Left ventricle myocardium inferior (tissue), 1 donor: Measurements from ENCODE around the gene CHRNA9. TPM values are rescaled to one million over a fixed set of nuclear protein-coding genes. Genes with fewer than 3 reads are reported as not detected.
"Not testable (repeated sequence)": the region's sequence is repeated elsewhere in the genome, so short reads cannot be mapped to it uniquely, and the experiment has no call there.

ENCODE experiments used
- DNase-seq: peaks from one replicate; pipeline ENCODE4 v3.0.0-alpha.2; 2020
- H3K27ac ChIP-seq: fragments of 200-600 bp; replicated peaks from 2 replicates; pipeline ENCODE4 v1.8.0; 2021
- H3K27me3 ChIP-seq: fragments of 200-600 bp; 2 replicates; pipeline ENCODE4 v1.8.0; 2021; ENCODE audit warnings: low read depth
- H3K36me3 ChIP-seq: fragments of 200-600 bp; 2 replicates; pipeline ENCODE4 v1.8.0; 2021
- H3K4me1 ChIP-seq: fragments of 200-600 bp; 2 replicates; pipeline ENCODE4 v1.8.0; 2021
- H3K4me3 ChIP-seq: fragments of 200-600 bp; 2 replicates; pipeline ENCODE4 v1.8.0; 2021; ENCODE audit warnings: mild to moderate bottlenecking, moderate library complexity
- H3K9me3 ChIP-seq: fragments of 200-600 bp; replicated peaks from 2 replicates; pipeline ENCODE4 v1.8.0; 2021
- intact Hi-C: fragments of 100-400 bp; cut with micrococcal nuclease; formaldehyde crosslinking; loops from one replicate; pipeline ENCODE4 v1.11.0; 2022
- long read RNA-seq: library from polyadenylated mRNA; unstranded; transcript quantifications from one replicate; pipeline ENCODE4 v2.0.0, GENCODE V29; 2021
- total RNA-seq: library from RNA; stranded (reverse); fragmentation: NEBNext Ultra II Directional; extraction: Animal tissue kit (Norgen Biotek cat#: 25700); gene quantifications from one replicate; pipeline ENCODE4 v1.2.1, GENCODE V29; 2021
- TF ChIP-seq, protein P1 (sequence below): fragments of 200-600 bp; IDR thresholded peaks from 2 replicates; pipeline ENCODE4 v1.8.0; 2021; ENCODE audit warnings: antibody characterized with exemption, mild to moderate bottlenecking, borderline replicate concordance
- donor health status: DM: no; HTN: yes; CAD: no; lungs with severe emphysema.

The CHRNA9 gene, protein sequence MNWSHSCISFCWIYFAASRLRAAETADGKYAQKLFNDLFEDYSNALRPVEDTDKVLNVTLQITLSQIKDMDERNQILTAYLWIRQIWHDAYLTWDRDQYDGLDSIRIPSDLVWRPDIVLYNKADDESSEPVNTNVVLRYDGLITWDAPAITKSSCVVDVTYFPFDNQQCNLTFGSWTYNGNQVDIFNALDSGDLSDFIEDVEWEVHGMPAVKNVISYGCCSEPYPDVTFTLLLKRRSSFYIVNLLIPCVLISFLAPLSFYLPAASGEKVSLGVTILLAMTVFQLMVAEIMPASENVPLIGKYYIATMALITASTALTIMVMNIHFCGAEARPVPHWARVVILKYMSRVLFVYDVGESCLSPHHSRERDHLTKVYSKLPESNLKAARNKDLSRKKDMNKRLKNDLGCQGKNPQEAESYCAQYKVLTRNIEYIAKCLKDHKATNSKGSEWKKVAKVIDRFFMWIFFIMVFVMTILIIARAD
- total RNA-seq, result not detected
- long read RNA-seq, result 0 reads

DNA sequence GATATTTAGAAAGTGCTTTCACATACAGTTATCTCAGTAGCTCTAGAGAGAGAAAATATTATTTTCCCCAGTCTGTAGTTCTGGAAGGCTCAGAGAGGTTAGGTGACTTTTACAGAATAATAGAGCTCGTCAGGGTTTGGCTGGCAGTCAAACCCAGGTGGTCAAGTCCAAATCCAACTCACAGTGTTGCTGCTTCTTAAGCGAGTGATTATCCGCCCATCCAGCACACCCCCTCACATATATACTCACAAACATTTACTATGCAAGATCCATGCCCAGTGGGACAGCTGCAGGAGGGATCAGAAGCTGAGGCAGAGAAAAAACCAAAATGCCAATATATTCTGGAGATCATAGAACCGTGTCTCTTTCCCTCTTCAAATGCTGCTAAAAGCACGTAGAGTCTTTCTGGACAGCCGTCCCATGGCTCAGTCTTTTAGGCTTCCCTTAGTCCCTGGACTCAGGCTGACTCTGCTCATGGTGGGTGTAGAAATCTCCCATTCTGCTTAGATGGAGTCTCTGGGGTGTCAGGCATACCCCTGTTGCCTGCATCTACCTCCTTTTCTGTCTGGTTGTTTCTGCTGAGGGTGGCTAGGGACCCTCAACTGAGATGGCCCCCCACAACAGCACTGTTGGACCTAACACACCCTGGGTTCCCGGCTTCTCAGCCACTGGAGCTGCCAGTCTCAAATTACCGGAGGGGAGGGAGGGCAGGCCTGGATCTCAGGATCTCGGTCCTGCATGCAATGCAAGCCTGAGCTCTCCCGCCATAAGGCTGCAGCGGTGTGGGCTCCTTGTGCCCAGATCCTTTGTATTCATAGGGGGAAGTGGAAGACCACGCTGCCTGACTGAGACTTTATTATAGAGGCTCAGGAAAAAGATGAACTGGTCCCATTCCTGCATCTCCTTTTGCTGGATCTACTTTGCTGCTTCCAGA is at the start of gene CHRNA9:
Gene CHRNA9 (plus strand): TSS at position 743 of the 934 bp plus-strand sequence. CDS start 135 bp downstream, at position 878.
- H3K4me3 ChIP-seq, result no peak within 1 kb of the TSS
- H3K4me1 ChIP-seq, result no peaks in the 10 kb centered on the region
- DNase-seq, result no peak
- intact Hi-C loops, result no loop called here
- TF ChIP-seq, protein P1, sequence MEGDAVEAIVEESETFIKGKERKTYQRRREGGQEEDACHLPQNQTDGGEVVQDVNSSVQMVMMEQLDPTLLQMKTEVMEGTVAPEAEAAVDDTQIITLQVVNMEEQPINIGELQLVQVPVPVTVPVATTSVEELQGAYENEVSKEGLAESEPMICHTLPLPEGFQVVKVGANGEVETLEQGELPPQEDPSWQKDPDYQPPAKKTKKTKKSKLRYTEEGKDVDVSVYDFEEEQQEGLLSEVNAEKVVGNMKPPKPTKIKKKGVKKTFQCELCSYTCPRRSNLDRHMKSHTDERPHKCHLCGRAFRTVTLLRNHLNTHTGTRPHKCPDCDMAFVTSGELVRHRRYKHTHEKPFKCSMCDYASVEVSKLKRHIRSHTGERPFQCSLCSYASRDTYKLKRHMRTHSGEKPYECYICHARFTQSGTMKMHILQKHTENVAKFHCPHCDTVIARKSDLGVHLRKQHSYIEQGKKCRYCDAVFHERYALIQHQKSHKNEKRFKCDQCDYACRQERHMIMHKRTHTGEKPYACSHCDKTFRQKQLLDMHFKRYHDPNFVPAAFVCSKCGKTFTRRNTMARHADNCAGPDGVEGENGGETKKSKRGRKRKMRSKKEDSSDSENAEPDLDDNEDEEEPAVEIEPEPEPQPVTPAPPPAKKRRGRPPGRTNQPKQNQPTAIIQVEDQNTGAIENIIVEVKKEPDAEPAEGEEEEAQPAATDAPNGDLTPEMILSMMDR, result no peak
- H3K27me3 ChIP-seq, result peaks cover 62% of the 10 kb centered on the region
- no peak within 1 kb of the TSS for H3K27ac ChIP-seq
- H3K36me3 ChIP-seq, result no peaks in the 10 kb centered on the region
- no peaks in the 10 kb centered on the region for H3K9me3 ChIP-seq

DNA sequence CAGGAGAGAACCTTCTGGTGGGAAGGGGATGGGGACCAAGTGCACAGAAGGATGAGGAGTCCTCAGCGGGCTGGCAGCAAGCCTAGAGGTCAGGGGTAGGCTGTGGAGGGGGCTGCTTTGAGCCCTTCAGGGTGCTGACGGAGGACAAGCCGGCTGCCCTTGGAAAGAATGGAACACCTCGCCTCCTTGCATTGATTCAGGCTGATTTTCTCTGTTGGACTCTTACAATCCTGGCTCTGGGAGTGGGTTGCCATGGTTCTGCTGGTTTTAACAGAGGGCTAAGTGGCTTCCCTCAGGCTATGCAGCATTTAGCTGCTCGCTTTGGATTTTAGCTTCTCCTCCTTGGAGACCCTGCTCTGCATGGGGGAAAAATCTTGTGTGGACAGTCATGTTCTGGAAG is 49.4 kb upstream of the CHRNA9 start:
- TF ChIP-seq, protein P1, result no peak
- Histone ChIP-seq H3K27me3 (peaks cover 41% of the 10 kb centered on the region), H3K4me1 (no peaks in the 10 kb centered on the region), H3K9me3 (no peaks in the 10 kb centered on the region), H3K4me3 (no peak overlapping the region), H3K27ac (no peak overlapping the region), H3K36me3 (no peaks in the 10 kb centered on the region)
- intact Hi-C loops, result no loop called here
- DNase-seq, result no peak

DNA sequence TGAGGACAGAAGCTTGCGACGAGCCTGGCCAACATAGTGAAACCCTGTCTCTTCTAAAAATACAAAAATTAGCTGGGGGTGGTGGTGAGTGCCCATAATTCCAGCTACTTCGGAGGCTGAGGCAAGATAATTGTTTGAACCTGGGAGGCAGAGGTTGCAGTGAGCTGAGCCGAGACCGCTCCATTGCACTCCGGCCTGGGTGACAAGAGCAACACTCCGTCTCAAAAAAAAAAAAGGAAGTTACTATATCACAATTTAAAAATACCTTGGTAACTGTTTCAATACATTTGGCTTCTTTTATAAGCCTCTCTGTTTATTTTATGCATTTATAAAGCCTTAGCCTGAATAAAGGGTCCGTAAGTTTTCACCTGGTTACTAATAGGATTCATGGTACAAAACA is 46.6 kb upstream of the CHRNA9 start:
- H3K27ac ChIP-seq, result no peak overlapping the region
- TF ChIP-seq, protein P1, result no peak
- no peak overlapping the region for H3K4me3 ChIP-seq
- no peaks in the 10 kb centered on the region for H3K9me3 ChIP-seq
- intact Hi-C loops, result no loop called here
- H3K4me1 ChIP-seq, result no peaks in the 10 kb centered on the region
- H3K27me3 ChIP-seq, result peaks cover 55% of the 10 kb centered on the region
- no peak for DNase-seq
- no peaks in the 10 kb centered on the region for H3K36me3 ChIP-seq

DNA sequence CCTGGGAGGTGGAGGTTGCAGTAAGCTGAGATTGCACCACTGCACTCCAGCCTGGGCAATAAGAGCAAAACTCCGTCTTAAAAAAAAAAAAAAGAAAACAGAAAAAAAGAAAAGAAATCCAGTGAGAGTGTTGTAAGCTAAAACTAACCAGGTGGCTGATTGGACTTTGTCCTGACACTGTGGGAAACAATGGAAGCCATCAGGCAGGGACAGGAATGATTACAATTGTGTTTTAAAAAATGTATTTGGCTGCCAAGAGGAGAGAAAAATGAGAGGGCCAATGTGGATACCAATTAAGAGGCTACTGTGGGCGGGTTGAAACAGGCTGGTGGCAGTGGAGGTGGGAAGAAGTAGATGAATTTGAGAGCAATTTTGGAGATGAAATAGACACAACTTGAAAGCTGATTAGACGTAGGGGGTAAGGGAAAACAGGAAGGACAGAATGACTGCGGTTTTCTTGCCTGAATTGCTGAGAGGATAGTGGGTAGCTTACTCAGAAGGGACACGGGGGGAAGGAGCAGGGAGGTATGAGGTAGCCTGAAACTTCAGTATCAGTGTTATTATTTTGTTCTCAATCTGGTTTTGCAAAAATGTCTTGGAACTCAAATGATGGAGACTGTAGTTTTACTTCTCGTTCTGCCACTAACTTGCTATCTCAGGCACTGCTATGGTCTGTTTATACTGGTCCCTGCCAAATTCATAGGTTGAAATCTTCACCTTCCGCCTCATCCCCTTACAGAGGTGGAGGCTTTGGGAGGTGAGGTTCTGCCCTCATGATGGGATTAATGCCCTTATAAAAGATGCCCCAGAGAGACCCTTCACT is 45.6 kb upstream of the CHRNA9 start:
- H3K4me1 ChIP-seq, result no peaks in the 10 kb centered on the region
- H3K27me3 ChIP-seq, result peaks cover 49% of the 10 kb centered on the region
- TF ChIP-seq, protein P1, result no peak
- no peaks in the 10 kb centered on the region for H3K36me3 ChIP-seq
- H3K27ac ChIP-seq, result no peak overlapping the region
- H3K9me3 ChIP-seq, result no peaks in the 10 kb centered on the region
- no peak overlapping the region for H3K4me3 ChIP-seq
- intact Hi-C loops, result no loop called here
- no peak for DNase-seq

DNA sequence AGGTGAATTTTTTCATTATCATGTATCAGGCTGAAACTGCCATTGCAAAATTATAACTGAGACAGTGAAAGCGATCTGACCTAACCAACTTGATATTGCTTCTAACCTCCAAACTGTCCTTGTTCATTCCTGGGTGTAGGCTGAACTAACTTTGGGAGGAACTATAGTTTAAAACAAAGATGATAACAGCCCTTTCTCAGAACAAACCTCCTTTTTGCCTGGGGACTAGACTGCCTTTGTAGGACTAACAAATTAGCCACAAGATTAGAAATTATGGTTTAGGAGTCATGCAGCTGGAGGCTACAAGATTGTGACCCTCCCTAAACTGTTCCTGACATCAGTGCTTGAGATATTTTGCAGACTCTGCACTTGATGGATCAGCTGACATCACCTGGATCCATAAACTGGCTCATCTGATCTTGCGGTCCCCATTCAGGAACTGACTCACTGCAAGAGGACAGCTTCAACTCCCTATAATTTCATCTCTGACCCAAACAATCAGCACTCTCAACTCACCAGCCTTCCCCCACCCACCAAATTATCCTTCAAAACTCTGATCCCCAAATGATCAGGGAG is 44.4 kb upstream of the CHRNA9 start:
- DNase-seq, intact Hi-C loops, H3K4me3 ChIP-seq, H3K27ac ChIP-seq, H3K4me1 ChIP-seq, H3K36me3 ChIP-seq, H3K9me3 ChIP-seq: not testable (repeated sequence)
- peaks cover 44% of the 10 kb centered on the region for H3K27me3 ChIP-seq
